NB4 (cell line): ENCODE data around the gene TFG.

Experiments
- DNase-seq: peaks from one replicate; pipeline ENCODE4 v3.0.0; 2010; ENCODE audit warnings: low read depth
- H3K4me3 ChIP-seq: one replicate; pipeline ENCODE4 v1.5.1; 2011; ENCODE audit warnings: mild to moderate bottlenecking, low read depth, low read length, moderate library complexity
- CTCF ChIP-seq: IDR thresholded peaks from one replicate; pipeline ENCODE4 v1.5.1; 2012; ENCODE audit warnings: low read depth, low read length
- MAX ChIP-seq: IDR thresholded peaks from 2 replicates; pipeline ENCODE4 v1.6.1; 2011; ENCODE audit warnings: low read depth, low read length
- MYC ChIP-seq: IDR thresholded peaks from 2 replicates; pipeline ENCODE4 v1.6.1; 2011; ENCODE audit warnings: low read depth, low read length
- POLR2A ChIP-seq: IDR thresholded peaks from 2 replicates; pipeline ENCODE4 v1.6.1; 2011; ENCODE audit warnings: mild to moderate bottlenecking; ENCODE audit not compliant: insufficient read length; ENCODE audit errors: extremely low read depth

Gene TFG

GRCh38 chr3:100775669-100776068, 66.4 kb downstream of the TFG start:
- TF ChIP-seq CTCF (no peak), POLR2A (no peak), MYC (no peak), MAX (no peak)
- no peak overlapping the region for H3K4me3 ChIP-seq
- DNase-seq = no peak

- no peak for TF ChIP-seq CTCF
- no peak for TF ChIP-seq POLR2A
- no peak for TF ChIP-seq MYC
- TF ChIP-seq MAX = no peak
- H3K4me3 ChIP-seq = no peak overlapping the region
- no peak for DNase-seq
These were observed 66.9 kb downstream of the TFG start for GRCh38 chr3:100776097-100776729.

- no peak for TF ChIP-seq MYC
- no peak for TF ChIP-seq MAX
- TF ChIP-seq CTCF = no peak
- TF ChIP-seq POLR2A = no peak
- no peak overlapping the region for H3K4me3 ChIP-seq
- peak; percentile 12 for DNase-seq
These were observed 67.5 kb downstream of the TFG start for GRCh38 chr3:100776746-100777145.

GRCh38 chr3:100777271-100777670, 68.0 kb downstream of the TFG start:
- no peak for TF ChIP-seq MYC
- TF ChIP-seq MAX = no peak
- no peak for TF ChIP-seq POLR2A
- no peak for TF ChIP-seq CTCF
- no peak for DNase-seq
- no peak overlapping the region for H3K4me3 ChIP-seq

GRCh38 chr3:100779480-100779879, 70.2 kb downstream of the TFG start:
- TF ChIP-seq POLR2A = no peak
- TF ChIP-seq MYC = no peak
- no peak for TF ChIP-seq CTCF
- TF ChIP-seq MAX = no peak
- no peak for DNase-seq

GRCh38 chr3:100780071-100780622, 70.9 kb downstream of the TFG start:
- H3K4me3 ChIP-seq = no peak overlapping the region
- TF ChIP-seq POLR2A = no peak
- TF ChIP-seq CTCF = no peak
- TF ChIP-seq MYC = no peak
- TF ChIP-seq MAX = no peak
- DNase-seq = no peak

More at GRCh38 chr3:100779480-100779879, 70.2 kb downstream of the TFG start:
- H3K4me3 ChIP-seq = no peak overlapping the region
